Activated CD8-positive, alpha-beta memory T cell treated with anti-CD3 and anti-CD28 coated beads, Interleukin-2, amount 50 U/mL, for 4 hours (primary cell): ENCODE results near the gene OTOF.

ENCODE experiments used
- DNase-seq: peaks from one replicate; pipeline ENCODE4 v3.0.0-alpha.2; 2020

OTOF gene

GRCh38 chr2:26444236-26444635 is 33.7 kb downstream of the OTOF start:
- DNase-seq = no peak

GRCh38 chr2:26442707-26443106 is 35.2 kb downstream of the OTOF start:
- no peak for DNase-seq

- no peak for DNase-seq
Measured at GRCh38 chr2:26442301-26442700, 35.6 kb downstream of the OTOF start.

- no peak for DNase-seq
Measured at GRCh38 chr2:26438926-26439325, 39.0 kb downstream of the OTOF start.

DNA sequence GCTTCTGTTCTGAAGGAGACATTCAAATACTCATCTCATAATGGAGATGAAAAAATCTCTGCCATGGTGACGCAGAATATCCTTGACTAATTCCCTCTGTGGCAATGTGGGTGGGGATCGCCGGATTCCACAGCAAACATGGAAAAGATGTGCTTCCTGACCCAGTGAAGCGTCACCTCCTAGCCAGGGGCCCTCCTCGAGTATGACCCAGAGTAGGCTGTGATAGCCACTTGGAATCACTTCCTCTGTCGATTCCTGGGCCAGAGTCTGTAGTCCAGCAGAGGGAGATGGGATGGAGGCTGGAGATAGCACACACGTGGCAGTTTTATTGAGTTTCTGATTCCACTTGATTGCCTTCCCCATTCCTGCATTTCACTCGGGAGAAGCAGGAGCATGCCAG is 39.4 kb downstream of the OTOF start:
- no peak for DNase-seq

- DNase-seq = no peak
Measured at GRCh38 chr2:26435106-26435505, 42.8 kb downstream of the OTOF start.

GRCh38 chr2:26432859-26433258 is 45.1 kb downstream of the OTOF start:
- DNase-seq = no peak

DNA sequence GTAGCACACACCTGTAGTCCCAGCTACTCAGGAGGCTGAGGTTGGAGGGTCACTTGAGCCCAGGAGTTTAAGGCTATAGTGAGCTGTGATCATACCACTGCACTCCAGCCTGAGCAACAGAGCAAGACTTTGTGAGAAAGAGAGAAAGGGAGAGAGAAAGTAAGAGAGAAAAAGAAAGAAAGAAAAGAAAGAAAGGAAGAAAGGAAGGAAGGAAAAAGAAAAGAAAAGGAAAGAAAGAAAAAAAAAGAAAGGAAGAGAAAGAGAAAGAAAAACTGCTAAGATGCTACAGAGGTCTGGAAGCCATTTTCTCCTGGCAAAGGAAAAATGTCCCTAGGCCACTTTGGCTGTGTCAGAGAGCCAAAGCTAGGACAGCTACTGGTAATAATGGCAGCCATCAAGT is 45.6 kb downstream of the OTOF start:
- DNase-seq = no peak

- DNase-seq = no peak
Measured at GRCh38 chr2:26430826-26431225, 47.1 kb downstream of the OTOF start.

DNA sequence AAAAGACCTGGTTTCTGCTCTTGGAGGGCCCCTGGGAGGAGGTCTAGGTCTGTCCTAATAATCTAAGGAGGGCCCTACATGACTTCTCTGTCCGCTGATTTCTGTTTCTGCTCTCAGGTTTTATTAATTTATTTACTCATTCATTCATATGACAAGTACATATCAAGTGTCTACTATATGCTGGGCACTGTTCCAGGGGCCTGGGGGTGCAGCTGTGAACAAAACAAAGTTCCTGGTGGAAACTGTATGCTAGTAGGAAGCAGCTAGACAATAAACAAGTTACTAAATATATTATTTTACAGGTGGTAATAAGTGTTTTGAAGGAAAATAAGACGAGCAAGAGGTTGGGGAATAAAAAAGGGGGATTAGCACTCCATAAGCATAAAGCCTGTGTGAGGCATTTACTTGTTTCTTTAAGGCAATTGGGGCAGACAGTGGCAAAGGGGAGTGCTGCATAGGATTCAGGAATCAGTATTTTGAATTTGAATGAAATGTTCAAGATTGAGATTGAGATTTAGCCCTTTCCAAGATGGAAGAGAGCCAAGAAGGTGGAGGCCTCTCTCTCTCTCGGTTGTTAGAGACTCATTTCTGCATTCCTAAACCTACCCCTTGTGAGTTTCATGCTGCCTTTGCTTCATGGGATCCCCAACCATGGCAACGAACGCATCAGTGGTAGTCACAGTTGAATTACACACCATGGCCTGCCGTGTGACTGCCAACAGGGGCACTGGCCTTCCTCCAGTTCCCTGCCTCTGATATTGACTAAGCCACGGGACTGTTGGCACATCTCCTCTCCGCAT is 47.9 kb downstream of the OTOF start:
- no peak for DNase-seq

GRCh38 chr2:26428846-26429245 is 49.1 kb downstream of the OTOF start:
- DNase-seq = no peak

- DNase-seq = no peak
Measured at GRCh38 chr2:26424221-26424620, 53.7 kb downstream of the OTOF start.

DNA sequence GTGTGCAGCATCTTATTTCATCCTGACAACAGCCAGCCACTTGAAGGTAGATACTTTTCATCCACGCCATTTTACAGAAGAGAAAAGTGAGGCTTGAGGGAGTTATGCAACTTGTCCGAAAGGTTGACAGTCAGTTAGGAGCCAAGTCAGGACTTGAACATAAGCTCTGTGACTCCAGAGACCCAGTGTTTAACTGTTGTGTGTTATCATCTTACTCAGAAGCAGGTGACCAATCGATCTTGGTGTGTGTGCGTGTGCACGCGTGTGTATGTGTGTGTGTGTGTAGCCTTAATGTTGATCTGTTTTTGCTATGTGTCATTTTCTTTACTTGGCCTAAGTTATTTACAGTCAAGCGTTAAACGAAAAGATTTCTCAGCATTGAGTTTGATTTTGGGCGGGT is 54.2 kb downstream of the OTOF start:
- DNase-seq = no peak

DNA sequence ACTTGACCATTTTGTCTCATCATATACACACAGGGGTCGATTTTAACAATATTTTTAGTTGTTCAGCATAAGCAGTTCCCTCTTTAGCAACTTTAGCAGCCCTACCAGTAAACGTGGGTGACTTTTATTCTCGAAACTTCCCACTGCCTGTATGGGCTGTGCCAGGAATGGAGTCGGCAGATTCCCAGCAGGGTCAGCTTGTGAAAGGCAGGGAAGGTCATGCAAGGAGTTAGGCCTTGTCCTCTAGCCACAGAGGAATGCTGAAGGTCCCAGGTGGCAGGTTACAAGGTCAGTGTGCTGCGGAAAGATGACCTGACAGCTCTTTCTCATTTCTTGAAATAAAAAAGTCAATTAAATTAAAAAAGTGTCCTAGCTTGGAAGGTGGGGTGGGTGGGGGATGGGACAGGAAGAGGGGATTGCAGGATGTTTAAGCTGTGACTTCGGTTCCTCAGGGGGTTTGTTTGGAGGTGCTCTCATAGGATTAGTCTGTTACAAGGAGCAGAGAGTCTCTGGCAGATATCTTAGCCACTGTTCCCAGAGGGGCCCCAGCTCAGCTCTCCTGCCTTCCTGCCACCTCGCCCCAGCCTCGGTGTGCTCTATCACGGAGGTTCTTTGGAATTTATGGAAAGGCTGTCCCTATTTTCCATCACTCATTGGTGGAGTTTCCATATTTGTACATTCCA is 54.8 kb downstream of the OTOF start:
- DNase-seq = no peak

GRCh38 chr2:26421961-26422360 is 56.0 kb downstream of the OTOF start:
- DNase-seq = no peak

GRCh38 chr2:26414311-26414710 is 63.6 kb downstream of the OTOF start:
- no peak for DNase-seq

GRCh38 chr2:26412091-26412673 is 65.7 kb downstream of the OTOF start:
- DNase-seq = no peak

DNA sequence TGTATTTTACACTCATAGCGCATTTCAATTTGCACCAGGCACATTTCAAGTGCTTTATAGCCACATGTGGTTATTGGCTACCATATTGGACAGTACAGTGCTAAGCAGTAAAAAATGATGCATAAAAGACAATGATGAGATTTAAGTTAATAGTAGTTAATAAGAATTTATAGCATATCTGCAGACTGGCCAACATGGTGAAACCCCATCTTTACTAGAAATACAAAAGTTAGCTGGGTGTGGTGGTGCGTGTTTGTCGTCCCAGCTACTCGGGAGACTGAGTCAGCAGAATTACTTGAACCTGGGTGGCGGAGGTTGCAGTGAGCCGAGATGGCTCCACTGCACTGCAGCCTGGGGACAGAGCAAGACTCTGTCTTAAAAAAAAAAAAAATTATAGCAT is 66.5 kb downstream of the OTOF start:
- no peak for DNase-seq

GRCh38 chr2:26410764-26411243 is 67.1 kb downstream of the OTOF start:
- no peak for DNase-seq

DNA sequence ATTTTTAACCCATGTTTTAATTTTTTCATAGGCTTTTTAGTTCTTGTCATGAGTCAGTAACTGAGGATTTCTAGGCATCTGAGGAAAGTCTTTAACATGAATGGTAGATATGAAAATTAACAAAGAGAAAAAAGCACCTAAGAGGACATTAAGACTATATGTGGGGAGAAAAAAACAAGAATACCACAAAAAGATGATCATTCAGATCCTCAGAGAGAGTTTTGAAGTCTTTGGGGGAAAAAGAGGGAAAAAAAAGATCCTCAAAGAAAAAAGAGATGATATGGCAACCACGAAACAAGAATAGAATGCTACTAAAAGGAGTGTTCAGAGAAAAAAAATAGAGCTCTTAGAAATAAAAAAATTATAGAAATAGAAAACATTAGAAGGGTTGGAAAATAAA is 68.1 kb downstream of the OTOF start:
- no peak for DNase-seq

DNA sequence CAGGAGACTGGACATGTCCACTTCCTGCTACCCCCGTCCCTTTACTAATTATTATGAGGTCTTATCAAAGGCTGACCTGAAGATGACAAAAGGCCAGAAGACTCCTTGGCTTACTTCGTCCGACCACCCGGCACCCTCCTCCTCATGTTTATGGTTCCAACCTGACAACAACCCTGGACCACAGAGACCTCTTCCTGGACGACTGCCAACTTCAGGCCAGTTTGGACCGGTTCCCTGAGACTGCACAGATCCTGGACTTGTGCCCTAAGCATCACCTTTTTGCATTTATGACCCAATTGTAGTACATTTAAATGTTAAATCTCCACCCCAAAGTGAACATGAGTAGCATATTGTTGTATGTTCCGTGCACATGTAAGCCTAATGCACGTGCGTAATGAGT is 70.4 kb downstream of the OTOF start:
- DNase-seq = no peak
